HCT116 (cell line): Measurements from ENCODE around the gene NBEAL2. TPM values are rescaled to one million over a fixed set of nuclear protein-coding genes. Genes with fewer than 3 reads are reported as not detected.

ENCODE experiments used
- ATAC-seq: fragments of 200-7000 bp; cut with Tn5 transposase; 2 replicates; pipeline ENCODE4 v1.9.1; 2020; ENCODE audit warnings: mild to moderate bottlenecking, moderate library complexity
- BruUV-seq: library from RNA; stranded (reverse); fragments of 400-500 nt; replicated peaks from 2 replicates; lab custom pipeline; 2021; lab: Mats Ljungman, UMichigan
- CTCF ChIA-PET: fragments of 300-600 bp; sonication (Branson Sonifier 250); formaldehyde crosslinking; loops from one replicate; lab custom pipeline; 2021; ENCODE audit warnings: antibody characterized with exemption; lab: Charles Lee
- POLR2A ChIA-PET: fragments of 300-600, 350-600 bp; sonication (Branson Sonifier 250); formaldehyde crosslinking; loops from one replicate; lab custom pipeline; 2021; ENCODE audit warnings: antibody characterized with exemption; lab: Charles Lee
- RAD21 ChIA-PET, 2 experiments: fragments of 300-600 bp; sonication (Branson Sonifier 250); formaldehyde crosslinking; loops; one replicate each; lab custom pipeline; 2023; ENCODE audit warnings: low total read pairs in 2 of 2; ENCODE audit not compliant: uncharacterized antibody in 2 of 2, unreplicated experiment in 2 of 2, low non-redundant PET in 1 of 2; lab: Charles Lee
- DNase-seq: peaks from one replicate; pipeline ENCODE4 v3.0.0-alpha.2; 2010; ENCODE audit warnings: low read depth, low spot score
- H2AFZ ChIP-seq: fragments of 200-600 bp; shearing (Covaris generic), sonication (generic); 2 replicates; pipeline ENCODE4 v1.6.1; 2017; ENCODE audit warnings: low read depth, mixed run types, mixed read lengths, antibody characterized with exemption, low read length; ENCODE audit not compliant: poor library complexity, severe bottlenecking
- H3K27ac ChIP-seq: 2 replicates; pipeline ENCODE4 v1.5.1; 2012; ENCODE audit warnings: low read depth, low read length
- H3K27me3 ChIP-seq: fragments of 200-600 bp; sonication (generic); 2 replicates; pipeline ENCODE4 v1.6.1; 2016; ENCODE audit warnings: mixed run types, low read length, mixed read lengths; ENCODE audit not compliant: insufficient read depth
- H3K36me3 ChIP-seq, 2 experiments: fragments of 200-500 bp in 1 of 2; fragments of 200-600 bp in 1 of 2; sonication (Bioruptor generic) in 1 of 2; sonication (generic) in 1 of 2; 2 replicates each; pipeline versions ENCODE4 v1.5.1 to v1.6.1; 2014 to 2016; ENCODE audit warnings: low read length in 2 of 2, inconsistent platforms in 1 of 2, mixed read lengths in 1 of 2, mixed run types in 1 of 2; ENCODE audit not compliant: insufficient read depth in 2 of 2, control insufficient read depth in 1 of 2
- H3K4me1 ChIP-seq, 2 experiments: fragments of 200-600 bp in 1 of 2; sonication (generic) in 1 of 2; 2 replicates each; pipeline versions ENCODE4 v1.5.1 to v1.6.1; 2012 to 2017; ENCODE audit warnings: low read length in 2 of 2, inconsistent platforms in 1 of 2, mild to moderate bottlenecking in 1 of 2, mixed read lengths in 1 of 2, mixed run types in 1 of 2, moderate library complexity in 1 of 2; ENCODE audit not compliant: insufficient read depth in 2 of 2, control insufficient read depth in 1 of 2
- H3K4me2 ChIP-seq: fragments of 200-600 bp; sonication (generic); 2 replicates; pipeline ENCODE4 v1.6.1; 2017; ENCODE audit warnings: mixed run types, low read length, mixed read lengths
- H3K4me3 ChIP-seq, 2 experiments: fragments of 200-600 bp in 1 of 2; sonication (generic) in 1 of 2; replicated peaks in 1 of 2; 2 replicates each; pipeline ENCODE4 v1.5.1; 2011 to 2016; ENCODE audit warnings: low read length in 2 of 2, control low read depth in 1 of 2, low read depth in 1 of 2, mild to moderate bottlenecking in 1 of 2, mixed read lengths in 1 of 2, mixed run types in 1 of 2
- H3K79me2 ChIP-seq: fragments of 200-600 bp; sonication (generic); 2 replicates; pipeline ENCODE4 v1.6.1; 2017; ENCODE audit warnings: mild to moderate bottlenecking, mixed run types, low read length, moderate library complexity, mixed read lengths; ENCODE audit not compliant: insufficient read depth
- H3K9ac ChIP-seq: fragments of 200-600 bp; sonication (generic); 2 replicates; pipeline ENCODE4 v1.6.1; 2016; ENCODE audit warnings: low read length, mixed read lengths
- H3K9me2 ChIP-seq: fragments of 200-600 bp; sonication (generic), shearing (Covaris generic); 2 replicates; pipeline ENCODE4 v1.6.1; 2017; ENCODE audit warnings: mixed run types, mild to moderate bottlenecking, moderate library complexity; ENCODE audit not compliant: insufficient read depth
- H3K9me3 ChIP-seq, 2 experiments: fragments of 200-500 bp in 1 of 2; fragments of 200-600 bp in 1 of 2; sonication (Bioruptor generic) in 1 of 2; sonication (generic) in 1 of 2; 2 replicates each; pipeline ENCODE4 v1.6.1; 2014 to 2017; ENCODE audit warnings: low read length in 2 of 2, mixed read lengths in 2 of 2, inconsistent platforms in 1 of 2, low read depth in 1 of 2, mild to moderate bottlenecking in 1 of 2, mixed run types in 1 of 2, moderate library complexity in 1 of 2; ENCODE audit not compliant: control insufficient read depth in 1 of 2, insufficient read depth in 1 of 2
- H4K20me1 ChIP-seq: fragments of 200-600 bp; sonication (generic), shearing (Covaris generic); 2 replicates; pipeline ENCODE4 v1.6.1; 2017; ENCODE audit warnings: mixed run types, mild to moderate bottlenecking, moderate library complexity; ENCODE audit not compliant: insufficient read depth
- ATF3 ChIP-seq: IDR thresholded peaks from 2 replicates; pipeline ENCODE4 v1.6.1; 2012
- CEBPB ChIP-seq: IDR thresholded peaks from 2 replicates; pipeline ENCODE4 v1.6.1; 2012; ENCODE audit warnings: low read depth
- CTCF ChIP-seq, 3 experiments: fragments of 200-600 bp in 1 of 3; sonication (generic) in 1 of 3; IDR thresholded peaks in 2 of 3; conservative IDR thresholded peaks in 1 of 3; 2 replicates each; pipeline ENCODE4 v1.5.1; 2012 to 2017; ENCODE audit warnings: low read depth in 2 of 3, low read length in 2 of 3, antibody characterized with exemption in 1 of 3, borderline replicate concordance in 1 of 3, control low read depth in 1 of 3, mild to moderate bottlenecking in 1 of 3, mixed read lengths in 1 of 3, mixed run types in 1 of 3, moderate library complexity in 1 of 3; ENCODE audit not compliant: insufficient read depth in 1 of 3
- EGR1 ChIP-seq: IDR thresholded peaks from 2 replicates; pipeline ENCODE4 v1.6.1; 2012; ENCODE audit warnings: low read depth
- EZH2 ChIP-seq: fragments of 200-600 bp; sonication (generic); IDR thresholded peaks from 2 replicates; pipeline ENCODE4 v1.6.1; 2017; ENCODE audit warnings: antibody characterized with exemption, mixed run types
- EZH2phosphoT487 ChIP-seq: fragments of 200-600 bp; IDR thresholded peaks from 2 replicates; pipeline ENCODE4 v1.6.1; 2018; ENCODE audit warnings: antibody characterized with exemption, borderline replicate concordance
- JUND ChIP-seq: IDR thresholded peaks from 2 replicates; pipeline ENCODE4 v1.6.1; 2012
- MAX ChIP-seq: IDR thresholded peaks from 2 replicates; pipeline ENCODE4 v1.6.1; 2012
- POLR2A ChIP-seq: IDR thresholded peaks from 2 replicates; pipeline ENCODE4 v1.7.0; 2011; ENCODE audit warnings: borderline replicate concordance; ENCODE audit not compliant: insufficient read depth, insufficient read length; ENCODE audit errors: extremely low read depth
- RAD21 ChIP-seq: IDR thresholded peaks from 2 replicates; pipeline ENCODE4 v1.6.1; 2012; ENCODE audit warnings: low read depth, mild to moderate bottlenecking
- REST ChIP-seq: IDR thresholded peaks from 2 replicates; pipeline ENCODE4 v1.6.1; 2012; ENCODE audit warnings: low read depth
- SIN3A ChIP-seq: IDR thresholded peaks from 2 replicates; pipeline ENCODE4 v1.6.1; 2012; ENCODE audit warnings: low read depth
- SP1 ChIP-seq: IDR thresholded peaks from 2 replicates; pipeline ENCODE4 v1.6.1; 2012; ENCODE audit warnings: low read depth
- SRF ChIP-seq: IDR thresholded peaks from 2 replicates; pipeline ENCODE4 v1.6.1; 2012; ENCODE audit warnings: low read depth
- TCF7L2 ChIP-seq: IDR thresholded peaks from 2 replicates; pipeline ENCODE4 v1.7.0; 2011; ENCODE audit warnings: borderline replicate concordance, inconsistent platforms; ENCODE audit not compliant: insufficient read depth, insufficient read length; ENCODE audit errors: extremely low read depth
- YY1 ChIP-seq: IDR thresholded peaks from 2 replicates; pipeline ENCODE4 v1.6.1; 2011; ENCODE audit warnings: low read length, low read depth, moderate library complexity, mild to moderate bottlenecking; ENCODE audit not compliant: insufficient replicate concordance; ENCODE audit errors: extremely low read depth
- ZBTB33 ChIP-seq: IDR thresholded peaks from 2 replicates; pipeline ENCODE4 v1.6.1; 2011; ENCODE audit warnings: mild to moderate bottlenecking, low read length, moderate library complexity; ENCODE audit not compliant: insufficient replicate concordance; ENCODE audit errors: extremely low read depth
- ZFX ChIP-seq: fragments of 450-650 bp; IDR thresholded peaks from 2 replicates; pipeline ENCODE4 v1.6.1; 2017
- ZNF274 ChIP-seq: fragments of 200-500 bp; sonication (Bioruptor generic); IDR thresholded peaks from 2 replicates; pipeline ENCODE4 v1.6.1; 2014; ENCODE audit warnings: mild to moderate bottlenecking, low read depth, low read length, inconsistent platforms
- intact Hi-C: fragments of 100-400 bp; cut with micrococcal nuclease; formaldehyde crosslinking; loops from 2 replicates; pipeline ENCODE4 v1.10.0; 2022
- total RNA-seq: library from RNA; stranded (reverse); gene quantifications from one replicate; pipeline ENCODE4 v1.2.1, GENCODE V29; 2021; ENCODE audit not compliant: unreplicated experiment

NBEAL2 gene
- total RNA-seq, 1 experiment from 2014 or later = 72.9 TPM

- DNase-seq (no peak), ATAC-seq (no peak)
- no peak overlapping the region for H3K4me2 ChIP-seq
- H3K9me2 ChIP-seq = no peaks in the 10 kb centered on the region
- RAD21 ChIA-PET = no interaction called here
- no peaks in the 10 kb centered on the region for H4K20me1 ChIP-seq
- CTCF ChIA-PET = interaction anchor here (2.3 kb wide), 1 partner anchor 320 kb away, joined by 9 read pairs; no protein-coding TSS in a partner anchor
- BruUV-seq = no TSS peak
- peaks cover 6 to 24% of the 10 kb centered on the region in 2 experiments; a peak in 3 of 4 replicates for H3K36me3 ChIP-seq
- POLR2A ChIA-PET = no interaction called here
- TF ChIP-seq SP1 (no peak), ZNF274 (no peak), ZBTB33 (no peak), RAD21 (no peak), TCF7L2 (no peak), CTCF (IDR thresholded peaks at IDR 0.05 in 2 of 3, conservative IDR thresholded peaks at IDR 0.05 in 1 of 3; ENCODE audit: borderline replicate concordance in 1 of 3, insufficient read depth in 1 of 3, low read depth in 2 of 3, low read length in 2 of 3) (no peak), YY1 (no peak), REST (no peak), ATF3 (no peak), ZFX (no peak), JUND (no peak), SIN3A (no peak), SRF (no peak), EZH2phosphoT487 (no peak), EGR1 (no peak), MAX (no peak), CEBPB (no peak), EZH2 (no peak), POLR2A (no peak)
- H3K4me1 ChIP-seq = peaks cover 0 to 8% of the 10 kb centered on the region in 2 experiments; a peak in 1 of 4 replicates
- no peak overlapping the region for H3K4me3 ChIP-seq
- no peaks in the 10 kb centered on the region for H3K9me3 ChIP-seq
- no peak overlapping the region for H3K27ac ChIP-seq
- H3K79me2 ChIP-seq = no peaks in the 10 kb centered on the region
- no peak overlapping the region for H3K9ac ChIP-seq
- no peaks in the 10 kb centered on the region for H3K27me3 ChIP-seq
- H2AFZ ChIP-seq = no peak overlapping the region
- intact Hi-C loops = no loop called here
These were observed 25.1 kb downstream of the NBEAL2 start for GRCh38 chr3:47004369-47005211.
